Neural cell (in vitro differentiated cells): ENCODE results near the gene PPP1R15B. TPM values are rescaled to one million over a fixed set of nuclear protein-coding genes. Genes with fewer than 3 reads are reported as not detected.

Source experiments
- H2AFZ ChIP-seq: fragments of 200-600, 300-800 bp; sonication (generic), shearing (Covaris generic); 2 replicates; pipeline ENCODE4 v1.6.0; 2014; ENCODE audit warnings: low read depth, mild to moderate bottlenecking, antibody characterized with exemption, low read length, moderate library complexity
- H3F3A ChIP-seq: fragments of 200-600 bp; shearing (Covaris generic); 2 replicates; pipeline ENCODE4 v1.6.1; 2016; ENCODE audit warnings: mild to moderate bottlenecking, moderate library complexity, mixed read lengths, antibody characterized with exemption, low read length; ENCODE audit not compliant: insufficient read depth, poor library complexity, severe bottlenecking
- H3K27ac ChIP-seq: fragments of 200-600, 300-800 bp; sonication (generic), shearing (Covaris generic); 2 replicates; pipeline ENCODE4 v1.5.1; 2014; ENCODE audit warnings: mild to moderate bottlenecking, low read length, moderate library complexity
- H3K27me3 ChIP-seq: fragments of 300-800, 200-600 bp; sonication (generic), shearing (Covaris generic); 2 replicates; pipeline ENCODE4 v1.6.0; 2014; ENCODE audit warnings: mild to moderate bottlenecking, low read depth, low read length, moderate library complexity; ENCODE audit not compliant: insufficient read depth
- H3K36me3 ChIP-seq: fragments of 300-800, 200-600 bp; sonication (generic), shearing (Covaris generic); 2 replicates; pipeline ENCODE4 v1.5.1; 2014; ENCODE audit warnings: mild to moderate bottlenecking, antibody characterized with exemption, low read length, moderate library complexity; ENCODE audit not compliant: insufficient read depth
- H3K4me2 ChIP-seq: fragments of 300-800, 200-600 bp; sonication (generic), shearing (Covaris generic); 2 replicates; pipeline ENCODE4 v1.6.0; 2014; ENCODE audit warnings: mild to moderate bottlenecking, low read length
- H3K4me3 ChIP-seq: fragments of 300-800, 200-600 bp; sonication (generic), shearing (Covaris generic); 2 replicates; pipeline ENCODE4 v1.5.1; 2014; ENCODE audit warnings: mild to moderate bottlenecking, low read length, moderate library complexity
- H3K79me2 ChIP-seq: fragments of 200-600 bp; shearing (Covaris generic); replicated peaks from 2 replicates; pipeline ENCODE4 v1.6.0; 2014; ENCODE audit warnings: mild to moderate bottlenecking, low read length, moderate library complexity; ENCODE audit not compliant: insufficient read depth
- H3K9ac ChIP-seq: fragments of 300-800, 200-600 bp; sonication (generic), shearing (Covaris generic); 2 replicates; pipeline ENCODE4 v1.6.1; 2016; ENCODE audit warnings: mild to moderate bottlenecking, low read length, mixed read lengths
- H3K9me2 ChIP-seq: fragments of 200-600 bp; shearing (Covaris generic); 2 replicates; pipeline ENCODE4 v1.6.1; 2016; ENCODE audit warnings: mild to moderate bottlenecking, low read length, mixed read lengths; ENCODE audit not compliant: insufficient read depth
- H3K9me3 ChIP-seq: fragments of 200-600, 300-800 bp; sonication (generic), shearing (Covaris generic); 2 replicates; pipeline ENCODE4 v1.6.1; 2016; ENCODE audit warnings: mild to moderate bottlenecking, mixed run types, low read length, moderate library complexity, mixed read lengths
- H4K20me1 ChIP-seq: fragments of 200-600 bp; shearing (Covaris generic); 2 replicates; pipeline ENCODE4 v1.6.1; 2016; ENCODE audit warnings: mild to moderate bottlenecking, mixed run types; ENCODE audit not compliant: insufficient read depth
- CTCF ChIP-seq: fragments of 450-650 bp; IDR thresholded peaks from 2 replicates; pipeline ENCODE4 v1.5.1; 2014; ENCODE audit warnings: antibody characterized with exemption, mild to moderate bottlenecking, moderate library complexity; ENCODE audit not compliant: poor library complexity, severe bottlenecking
- EP300 ChIP-seq: fragments of 450-650 bp; conservative IDR thresholded peaks from 2 replicates; pipeline ENCODE4 v1.6.1; 2014; ENCODE audit warnings: antibody characterized with exemption, mild to moderate bottlenecking, moderate library complexity; ENCODE audit not compliant: poor library complexity, severe bottlenecking
- EZH2 ChIP-seq: fragments of 200-600, 300-800 bp; shearing (Covaris generic), sonication (generic); IDR thresholded peaks from 2 replicates; pipeline ENCODE4 v1.6.1; 2014; ENCODE audit warnings: antibody characterized with exemption, low read length, borderline replicate concordance, mild to moderate bottlenecking; ENCODE audit not compliant: insufficient read depth, poor library complexity, severe bottlenecking
- MXI1 ChIP-seq: fragments of 450-650 bp; conservative IDR thresholded peaks from 2 replicates; pipeline ENCODE4 v1.6.1; 2014; ENCODE audit warnings: antibody characterized with exemption, mild to moderate bottlenecking; ENCODE audit not compliant: poor library complexity, severe bottlenecking
- POLR2AphosphoS5 ChIP-seq: IDR thresholded peaks from 2 replicates; pipeline ENCODE4 v1.6.1; 2012
- RAD21 ChIP-seq: fragments of 450-650 bp; conservative IDR thresholded peaks from 2 replicates; pipeline ENCODE4 v1.6.1; 2014; ENCODE audit warnings: antibody characterized with exemption, mild to moderate bottlenecking, moderate library complexity
- REST ChIP-seq: IDR thresholded peaks from 2 replicates; pipeline ENCODE4 v1.6.1; 2012; ENCODE audit warnings: borderline replicate concordance
- SMC3 ChIP-seq: fragments of 450-650 bp; conservative IDR thresholded peaks from 2 replicates; pipeline ENCODE4 v1.6.1; 2014; ENCODE audit warnings: antibody characterized with exemption, mild to moderate bottlenecking, moderate library complexity; ENCODE audit not compliant: poor library complexity
- TAF1 ChIP-seq: IDR thresholded peaks from 2 replicates; pipeline ENCODE4 v1.6.1; 2012; ENCODE audit warnings: low read depth
- polyA plus RNA-seq: library from polyadenylated mRNA; depleted of rRNA; stranded (reverse); fragments of >200 nt; gene quantifications from 2 replicates; pipeline ENCODE4 v1.2.3, GENCODE V29; 2014

The PPP1R15B gene
- polyA plus RNA-seq, 1 donor from 2014 or later = 30.1 TPM

GRCh38 chr1:204446413-204447111, 34.9 kb upstream of the PPP1R15B start:
- H3K9me2 ChIP-seq = no peaks in the 10 kb centered on the region
- no peaks in the 10 kb centered on the region for H4K20me1 ChIP-seq
- H3K79me2 ChIP-seq = no peaks in the 10 kb centered on the region
- H3K27ac ChIP-seq = peak overlapping the region; percentile 16
- no peak overlapping the region for H2AFZ ChIP-seq
- H3K9me3 ChIP-seq = no peaks in the 10 kb centered on the region
- no peaks in the 10 kb centered on the region for H3K27me3 ChIP-seq
- peaks cover 26% of the 10 kb centered on the region for H3K36me3 ChIP-seq
- no peak overlapping the region for H3K9ac ChIP-seq
- TF ChIP-seq SMC3 (peak; percentile 72), RAD21 (peak; percentile 64), TAF1 (no peak), MXI1 (no peak), CTCF (peak; percentile 64)
- no peaks in the 10 kb centered on the region for H3F3A ChIP-seq
- H3K4me2 ChIP-seq = no peak overlapping the region
- H3K4me3 ChIP-seq = no peak overlapping the region

- TF ChIP-seq SMC3 (no peak), REST (no peak), MXI1 (no peak), POLR2AphosphoS5 (no peak), EZH2 (no peak), TAF1 (no peak), CTCF (no peak), EP300 (no peak), RAD21 (no peak)
- Histone ChIP-seq H3K9me2 (no peaks in the 10 kb centered on the region), H3K9me3 (no peaks in the 10 kb centered on the region), H3F3A (no peaks in the 10 kb centered on the region), H3K4me2 (no peak overlapping the region), H3K4me3 (no peak overlapping the region), H3K27ac (no peak overlapping the region), H3K79me2 (no peaks in the 10 kb centered on the region), H3K9ac (no peak overlapping the region), H2AFZ (no peak overlapping the region), H3K36me3 (peaks cover 21% of the 10 kb centered on the region), H4K20me1 (no peaks in the 10 kb centered on the region), H3K27me3 (no peaks in the 10 kb centered on the region)
Observed at GRCh38 chr1:204445860-204446412, 34.3 kb upstream of the PPP1R15B start.
